ENCODE measurements around the gene ABLIM1. TPM values are rescaled to one million over a fixed set of nuclear protein-coding genes. Genes with fewer than 3 reads are reported as not detected.

The ABLIM1 gene
- total RNA-seq, 2 experiments from 2014 or later = 91.5 to 97.9 TPM

DNA sequence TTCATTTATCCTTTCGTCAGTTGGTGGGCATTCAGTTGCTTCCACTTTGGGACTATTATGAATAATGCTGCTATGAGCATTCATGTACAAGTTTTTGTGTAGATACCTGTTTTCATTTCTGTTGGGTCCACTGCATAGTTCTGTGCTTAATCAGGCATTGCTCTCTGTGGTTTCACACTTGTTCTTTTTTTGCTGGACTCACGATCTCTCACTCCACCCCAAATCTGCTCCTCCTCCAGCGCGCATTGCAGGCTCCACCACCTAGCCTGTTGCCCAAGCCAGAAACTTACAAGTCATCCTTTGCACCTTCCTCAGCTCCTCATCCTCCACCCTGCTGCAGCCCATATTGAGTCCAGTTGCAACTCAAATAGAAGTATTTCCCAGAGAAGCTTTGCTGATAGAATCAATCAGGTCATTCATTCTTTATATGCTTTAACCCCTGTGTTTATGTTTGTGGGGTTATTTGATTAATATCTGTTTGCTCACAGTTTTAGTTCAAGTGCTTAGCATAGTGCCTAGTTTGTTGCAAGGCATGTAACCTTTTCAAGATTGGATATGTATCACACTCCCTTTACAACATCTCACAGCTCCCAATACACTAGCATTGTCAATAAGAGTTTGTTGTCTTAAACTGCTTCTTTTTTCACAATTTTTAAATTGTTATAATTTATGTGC, 237.1 kb downstream of the ABLIM1 start:
- POLR2A ChIA-PET = no interaction called here
- CTCF ChIA-PET = no interaction called here

DNA sequence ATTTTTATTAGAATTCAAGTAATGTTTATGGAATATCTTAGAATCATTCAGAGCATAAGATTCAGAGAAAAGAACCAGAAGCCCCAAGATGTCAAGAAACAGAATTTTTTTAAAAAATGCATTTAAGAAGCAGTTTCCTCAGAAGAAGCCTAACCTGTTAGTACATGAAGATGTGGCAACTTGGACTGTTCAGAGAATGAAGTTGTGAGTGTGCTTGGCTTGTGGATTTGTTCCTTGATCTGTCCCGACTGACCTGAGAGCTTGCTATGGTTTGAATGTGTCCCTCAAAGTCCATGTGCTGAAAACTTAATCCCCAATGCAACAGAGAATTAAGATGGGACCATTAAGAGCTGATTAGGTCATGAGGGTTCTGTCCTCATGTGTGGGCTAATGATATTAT, 240.0 kb downstream of the ABLIM1 start:
- no peak for DNase-seq
- Mint-ChIP-seq H3K36me3 (ENCODE audit: low read depth) (no peaks in the 10 kb centered on the region), H3K27me3 (peaks cover 64% of the 10 kb centered on the region), H3K9me3 (no peaks in the 10 kb centered on the region), H3K4me3 (no peak overlapping the region), H3K27ac (no peak overlapping the region), H3K4me1 (no peaks in the 10 kb centered on the region)
- ChIA-PET CTCF (no interaction called here), POLR2A (no interaction called here)

More for the DNA sequence above, 237.1 kb downstream of the ABLIM1 start:
- Mint-ChIP-seq H3K27ac (no peak overlapping the region), H3K4me3 (no peak overlapping the region), H3K27me3 (peaks cover 51% of the 10 kb centered on the region), H3K9me3 (no peaks in the 10 kb centered on the region), H3K4me1 (no peaks in the 10 kb centered on the region), H3K36me3 (ENCODE audit: low read depth) (no peaks in the 10 kb centered on the region)
- DNase-seq = no peak

DNA sequence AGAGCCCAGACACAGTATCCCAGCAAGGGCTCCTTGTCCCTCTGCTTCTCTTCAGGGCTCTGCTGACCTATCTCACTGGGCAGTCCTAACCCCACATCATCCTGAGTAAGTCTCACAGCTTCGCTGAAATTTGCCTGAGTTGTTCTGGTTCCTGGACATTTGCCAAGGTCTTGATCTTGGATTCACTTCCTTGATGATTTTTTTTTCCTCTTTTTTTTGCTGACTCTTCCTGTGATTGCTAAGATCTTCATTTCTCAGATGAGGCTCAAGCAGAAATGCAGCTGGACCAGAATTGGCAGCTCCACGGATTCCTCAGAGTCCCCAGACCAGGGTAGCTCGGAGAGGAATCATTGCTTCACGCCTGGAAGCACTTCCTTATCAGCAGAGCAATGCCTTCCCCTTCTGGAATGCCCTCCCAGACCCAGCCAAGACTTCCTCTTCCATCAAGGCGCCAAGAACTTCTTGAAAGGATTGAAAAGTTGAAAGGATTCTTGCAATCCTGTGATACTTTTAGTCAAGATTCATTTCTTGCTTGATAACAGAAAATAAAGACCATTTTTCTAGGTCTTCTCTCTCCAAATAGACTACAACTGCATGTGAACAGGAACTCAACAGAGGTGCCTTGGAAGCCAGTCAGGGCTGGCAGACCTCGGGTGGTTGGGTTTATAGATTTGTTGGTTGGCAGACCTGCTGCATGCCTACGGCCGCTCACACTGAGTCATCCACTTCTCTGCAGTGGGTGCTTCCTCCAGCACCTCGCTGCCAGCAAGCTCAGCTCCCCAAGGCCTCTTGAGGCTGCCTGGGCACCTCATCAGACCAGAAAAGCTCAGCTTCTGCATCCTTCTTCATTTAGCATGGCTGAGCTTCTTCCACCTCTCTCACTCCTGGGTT, 244.9 kb downstream of the ABLIM1 start:
- DNase-seq = no peak
- no peaks in the 10 kb centered on the region for H3K9me3 Mint-ChIP-seq
- no peak overlapping the region for H3K4me3 Mint-ChIP-seq
- ChIA-PET CTCF (interaction anchor here (1.2 kb wide), 1 partner anchor 10 kb away, joined by 3 read pairs; no protein-coding TSS in a partner anchor), POLR2A (interaction anchor here (0.7 kb wide), 1 partner anchor 269 kb away, joined by 3 read pairs; no protein-coding TSS in a partner anchor)
- no peaks in the 10 kb centered on the region for H3K4me1 Mint-ChIP-seq
- H3K27ac Mint-ChIP-seq = no peak overlapping the region
- H3K27me3 Mint-ChIP-seq = peaks cover 42% of the 10 kb centered on the region
- H3K36me3 Mint-ChIP-seq (ENCODE audit: low read depth) = no peaks in the 10 kb centered on the region

DNA sequence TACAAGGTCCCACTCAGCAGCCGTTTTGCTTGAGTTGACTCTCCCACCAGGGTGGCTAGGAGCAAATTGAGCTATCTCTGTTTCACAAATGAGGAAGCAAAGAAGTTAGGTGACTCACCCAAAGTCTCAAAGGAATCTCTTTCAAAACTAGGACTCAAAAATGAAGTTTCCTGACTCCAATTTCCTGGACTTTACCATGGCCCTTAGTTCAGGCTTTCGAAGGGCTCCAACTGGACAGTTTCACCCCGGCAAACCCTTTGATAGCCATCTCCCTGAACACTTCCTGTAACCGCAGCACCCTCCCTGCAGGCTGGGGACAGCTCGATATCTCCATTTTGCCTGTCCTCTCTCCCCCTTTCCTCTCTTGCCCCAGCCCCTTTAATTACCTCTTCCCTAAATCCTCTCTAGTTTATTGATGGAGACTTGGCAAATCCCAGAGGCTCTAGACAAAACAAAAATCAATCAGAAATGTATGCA, 249.1 kb downstream of the ABLIM1 start:
- POLR2A ChIA-PET = no interaction called here
- H3K27me3 Mint-ChIP-seq = peaks cover 48% of the 10 kb centered on the region
- peaks cover 3% of the 10 kb centered on the region for H3K4me1 Mint-ChIP-seq
- no peak overlapping the region for H3K4me3 Mint-ChIP-seq
- no peak overlapping the region for H3K27ac Mint-ChIP-seq
- H3K36me3 Mint-ChIP-seq (ENCODE audit: low read depth) = no peaks in the 10 kb centered on the region
- CTCF ChIA-PET = no interaction called here
- no peaks in the 10 kb centered on the region for H3K9me3 Mint-ChIP-seq
- DNase-seq = no peak

DNA sequence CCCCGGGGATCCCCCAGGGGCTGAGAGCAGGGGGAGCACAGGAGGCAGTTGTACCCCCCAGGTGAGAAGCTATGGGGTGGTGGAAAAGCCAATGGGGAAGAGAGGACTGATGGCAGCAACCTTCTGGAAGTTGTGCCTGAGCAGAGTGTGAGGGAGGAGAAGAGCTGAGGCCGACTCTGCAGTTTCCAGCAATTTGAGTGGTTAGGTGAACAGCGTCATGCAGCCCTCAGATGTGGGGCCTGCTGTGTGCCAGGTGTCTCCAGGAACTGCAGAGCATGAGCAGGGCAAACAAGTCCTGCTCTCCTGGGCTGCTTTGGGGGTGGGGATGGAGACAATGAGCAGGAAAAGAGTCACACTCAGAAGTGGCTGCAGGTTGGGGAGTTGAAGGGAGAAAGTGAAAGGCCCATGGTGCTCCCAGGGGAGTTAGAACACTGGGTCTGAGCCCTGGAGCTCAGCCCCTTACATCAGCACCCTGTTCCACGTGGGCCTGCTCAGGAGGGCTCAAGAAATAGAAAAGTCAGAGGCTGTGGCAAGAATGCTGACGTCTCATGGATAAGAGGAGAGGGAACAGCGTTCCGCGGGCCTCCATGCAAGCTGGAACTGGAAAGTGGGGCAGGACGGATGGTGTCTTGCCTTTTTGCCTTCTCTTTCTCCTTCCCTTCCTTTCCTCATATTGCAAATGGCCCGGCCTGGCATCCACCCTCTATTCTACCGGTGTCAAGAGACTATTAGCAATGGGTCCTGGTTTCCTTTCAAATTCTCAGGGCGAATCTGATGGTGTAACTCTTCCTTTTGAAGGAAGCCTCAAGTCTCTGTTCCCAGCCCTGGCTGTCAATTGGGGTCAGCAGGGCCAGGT, 249.7 kb downstream of the ABLIM1 start:
- Mint-ChIP-seq H3K27me3 (peaks cover 44% of the 10 kb centered on the region), H3K36me3 (ENCODE audit: low read depth) (no peaks in the 10 kb centered on the region), H3K4me3 (no peak overlapping the region), H3K4me1 (peaks cover 4% of the 10 kb centered on the region), H3K27ac (no peak overlapping the region), H3K9me3 (no peaks in the 10 kb centered on the region)
- ChIA-PET CTCF (interaction anchor here (1.2 kb wide), 1 partner anchor 104 kb away, joined by 4 read pairs; no protein-coding TSS in a partner anchor), POLR2A (no interaction called here)
- no peak for DNase-seq

DNA sequence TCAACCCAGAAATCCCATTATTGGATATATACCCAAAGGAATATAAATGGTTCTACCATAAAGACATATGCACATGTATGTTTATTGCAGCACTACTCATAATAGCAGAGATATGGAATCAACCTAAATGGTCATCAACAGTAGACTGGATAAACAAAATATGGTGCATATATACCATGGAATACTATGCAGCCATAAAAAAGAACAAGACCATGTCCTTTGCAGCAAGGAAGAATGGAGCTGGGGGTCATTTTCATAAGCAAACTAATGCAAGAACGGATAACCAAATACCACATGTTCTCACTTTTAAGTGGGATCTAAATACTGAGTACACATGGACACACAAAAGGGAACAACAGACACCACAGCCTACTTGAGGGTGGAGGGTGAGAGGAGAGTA, 251.6 kb downstream of the ABLIM1 start:
- no peaks in the 10 kb centered on the region for H3K9me3 Mint-ChIP-seq
- no peak overlapping the region for H3K27ac Mint-ChIP-seq
- ChIA-PET CTCF (no interaction called here), POLR2A (no interaction called here)
- DNase-seq = no peak
- peaks cover 54% of the 10 kb centered on the region for H3K27me3 Mint-ChIP-seq
- peaks cover 7% of the 10 kb centered on the region for H3K4me1 Mint-ChIP-seq
- H3K4me3 Mint-ChIP-seq = no peak overlapping the region
- H3K36me3 Mint-ChIP-seq (ENCODE audit: low read depth) = no peaks in the 10 kb centered on the region

DNA sequence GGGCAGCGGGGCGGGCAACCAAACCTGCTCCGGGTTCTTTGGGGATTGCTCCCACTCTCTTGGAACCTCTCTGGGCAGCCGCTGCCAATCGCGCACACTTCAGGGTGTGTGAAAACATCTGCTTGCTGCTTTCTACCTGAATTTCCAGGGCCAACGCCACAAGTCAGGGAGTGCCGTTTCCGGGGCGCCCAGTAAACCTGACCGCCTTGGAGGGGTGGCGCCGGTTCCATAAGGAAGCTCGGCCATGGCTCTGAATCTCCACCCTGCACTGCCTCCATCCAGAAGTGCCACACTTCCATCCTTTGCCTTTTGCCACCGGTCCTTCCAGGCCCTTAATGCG, 253.1 kb downstream of the ABLIM1 start:
- H3K27ac Mint-ChIP-seq = no peak overlapping the region
- H3K9me3 Mint-ChIP-seq = no peaks in the 10 kb centered on the region
- peaks cover 7% of the 10 kb centered on the region for H3K4me1 Mint-ChIP-seq
- CTCF ChIA-PET = no interaction called here
- no peak overlapping the region for H3K4me3 Mint-ChIP-seq
- H3K27me3 Mint-ChIP-seq = peaks cover 66% of the 10 kb centered on the region
- POLR2A ChIA-PET = no interaction called here
- DNase-seq = no peak
- H3K36me3 Mint-ChIP-seq (ENCODE audit: low read depth) = no peaks in the 10 kb centered on the region

DNA sequence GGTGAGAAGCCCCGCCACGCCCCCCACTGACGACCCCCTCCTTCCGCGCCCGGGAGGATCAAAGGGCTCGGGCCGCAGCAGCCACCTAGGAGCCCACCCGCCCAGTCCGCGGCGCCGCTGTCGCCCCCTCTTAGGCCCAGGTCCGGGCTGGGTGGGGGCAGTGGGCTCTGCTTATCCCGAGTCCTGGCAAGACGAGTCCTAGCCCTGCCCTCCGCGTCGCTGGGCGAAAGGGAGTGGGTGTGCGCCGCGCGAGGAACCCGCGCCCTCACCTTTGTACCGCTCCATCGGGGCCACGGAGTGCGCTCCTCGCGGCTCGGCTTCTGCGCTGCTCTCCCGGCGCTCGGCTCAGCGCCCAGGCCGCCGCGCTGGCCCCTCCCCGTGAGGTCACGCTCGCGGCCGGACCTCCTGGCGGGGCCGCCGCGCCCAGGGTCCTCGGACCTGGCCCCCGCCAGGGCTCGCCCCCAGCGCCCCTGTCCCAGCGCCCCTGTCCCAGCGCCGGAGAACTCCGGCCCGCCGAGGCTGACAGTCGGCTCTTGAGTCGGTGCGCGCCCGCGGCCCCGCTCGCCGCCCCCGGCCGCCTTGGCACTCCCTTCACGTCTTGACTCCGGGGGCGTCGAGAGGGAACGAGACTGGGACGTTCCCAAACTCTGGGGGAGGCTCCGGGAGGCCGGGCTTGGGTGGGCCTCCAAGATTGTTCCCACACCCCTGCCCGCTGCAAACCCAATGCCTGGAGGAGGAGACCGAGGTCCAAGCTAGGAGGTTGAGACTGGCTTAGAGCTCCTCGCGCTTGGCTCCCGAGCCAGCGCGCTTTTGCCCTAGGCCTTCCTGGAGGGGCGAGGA, 253.7 kb downstream of the ABLIM1 start, which contains the start of gene AFAP1L2:
Gene AFAP1L2, minus strand, starts transcription at position 332 of the 840 bp plus-strand sequence. Its CDS starts 47 bp downstream, at position 285.
- Mint-ChIP-seq H3K4me3 (no peak within 1 kb of the TSS), H3K27me3 (peaks cover 69% of the 10 kb centered on the region), H3K4me1 (peaks cover 7% of the 10 kb centered on the region), H3K27ac (no peak within 1 kb of the TSS), H3K9me3 (no peaks in the 10 kb centered on the region), H3K36me3 (ENCODE audit: low read depth) (no peaks in the 10 kb centered on the region)
- ChIA-PET CTCF (interaction anchor here (1.3 kb wide), 1 partner anchor 101 kb away, joined by 9 read pairs; no protein-coding TSS in a partner anchor), POLR2A (no interaction called here)
- no peak for DNase-seq

DNA sequence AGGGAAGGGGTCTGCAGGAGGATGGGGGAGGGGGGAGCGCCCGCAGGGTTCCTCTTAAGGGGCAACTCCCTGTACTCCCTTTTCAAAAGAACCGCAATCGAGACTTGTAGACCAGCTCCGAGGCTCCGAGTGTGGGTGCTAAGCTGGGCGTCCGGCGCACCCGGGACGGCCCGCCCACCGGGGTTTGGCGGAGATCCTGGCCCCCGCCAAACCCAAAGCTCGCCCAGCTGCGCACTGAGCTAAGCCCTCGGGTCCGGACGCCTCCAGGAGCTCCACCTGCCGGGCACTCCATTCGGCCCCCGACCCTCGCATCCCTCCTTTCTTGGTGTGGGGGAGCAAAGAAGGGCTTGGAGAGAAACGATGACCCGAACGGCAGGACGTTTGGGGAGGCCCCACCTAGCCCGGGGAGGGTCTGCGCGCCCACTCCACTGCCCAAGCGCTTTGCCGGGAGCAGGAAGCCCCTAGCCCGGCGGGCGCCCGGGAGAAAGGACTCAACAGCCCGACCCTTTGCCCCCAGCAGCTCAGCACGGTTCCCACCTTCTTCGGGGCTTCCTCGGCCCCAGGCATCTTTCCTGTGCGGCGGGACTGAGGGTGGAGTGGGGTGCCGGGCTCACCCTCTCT, 254.4 kb downstream of the ABLIM1 start:
- DNase-seq = no peak
- ChIA-PET POLR2A (no interaction called here), CTCF (interaction anchor here (1.3 kb wide), 2 partner anchors 9 to 100 kb away, joined by 3 to 9 read pairs; no protein-coding TSS in a partner anchor)
- Mint-ChIP-seq H3K4me3 (no peak overlapping the region), H3K36me3 (ENCODE audit: low read depth) (no peaks in the 10 kb centered on the region), H3K9me3 (no peaks in the 10 kb centered on the region), H3K4me1 (peaks cover 7% of the 10 kb centered on the region), H3K27me3 (peaks cover 75% of the 10 kb centered on the region), H3K27ac (no peak overlapping the region)

DNA sequence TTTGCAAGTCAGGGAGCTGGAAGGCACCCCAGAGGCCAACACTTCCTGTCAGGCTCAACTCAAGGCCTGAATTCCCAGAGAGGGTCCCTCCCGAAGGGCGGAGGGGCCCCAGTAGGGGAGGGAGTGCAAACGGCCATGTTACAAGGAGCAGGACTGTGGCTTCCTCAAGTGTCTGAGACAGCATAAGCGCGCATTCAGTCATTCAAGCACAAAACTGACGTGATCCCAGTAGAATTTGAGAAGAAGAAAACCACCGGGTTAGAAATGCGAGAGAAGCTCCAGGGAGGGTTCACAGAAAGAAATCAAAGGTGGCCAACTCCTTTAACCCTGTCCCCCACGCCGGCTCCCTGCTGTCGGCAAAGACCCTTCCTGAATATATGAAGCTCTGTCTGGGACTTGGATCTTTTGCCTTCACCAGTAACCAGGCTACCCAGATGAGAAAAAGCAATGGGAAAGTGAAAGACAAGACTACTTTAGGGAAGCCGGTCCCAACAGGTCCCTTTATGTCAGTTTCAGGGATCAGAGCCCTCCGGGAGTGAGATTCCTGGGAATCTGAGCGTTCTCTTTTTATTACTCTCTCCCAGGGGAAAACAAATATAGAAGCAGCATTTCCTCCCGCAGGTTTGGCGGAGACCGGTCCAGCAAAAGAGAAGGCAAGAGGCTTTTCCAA, 255.1 kb downstream of the ABLIM1 start:
- H3K4me3 Mint-ChIP-seq = no peak overlapping the region
- H3K4me1 Mint-ChIP-seq = peaks cover 7% of the 10 kb centered on the region
- DNase-seq = no peak
- no peak overlapping the region for H3K27ac Mint-ChIP-seq
- POLR2A ChIA-PET = no interaction called here
- H3K36me3 Mint-ChIP-seq (ENCODE audit: low read depth) = no peaks in the 10 kb centered on the region
- H3K9me3 Mint-ChIP-seq = no peaks in the 10 kb centered on the region
- CTCF ChIA-PET = interaction anchor here (1.3 kb wide), 2 partner anchors 10 to 99 kb away, joined by 3 to 9 read pairs; no protein-coding TSS in a partner anchor
- peaks cover 77% of the 10 kb centered on the region for H3K27me3 Mint-ChIP-seq

DNA sequence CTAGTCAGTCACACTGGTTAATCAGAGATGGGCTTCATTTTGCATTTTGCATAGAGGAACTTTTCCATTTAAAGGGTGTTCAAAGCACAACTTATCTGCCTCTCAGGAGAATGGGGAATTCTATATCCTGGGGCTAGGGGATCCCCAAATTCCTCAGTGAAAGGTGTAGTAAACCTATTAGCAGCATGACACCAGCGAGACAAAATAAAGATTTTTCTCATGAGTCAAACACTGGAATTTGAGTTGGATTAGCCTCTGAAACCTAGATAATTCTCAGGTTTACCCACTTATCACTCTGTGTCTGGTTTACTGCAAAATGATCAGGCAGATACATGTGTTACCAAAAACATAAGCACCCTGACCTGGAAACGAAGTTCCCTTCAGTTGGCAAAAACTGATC, 255.8 kb downstream of the ABLIM1 start:
- ChIA-PET CTCF (interaction anchor here (1.3 kb wide), 1 partner anchor 11 kb away, joined by 3 read pairs; no protein-coding TSS in a partner anchor), POLR2A (no interaction called here)
- no peaks in the 10 kb centered on the region for H3K9me3 Mint-ChIP-seq
- peaks cover 7% of the 10 kb centered on the region for H3K4me1 Mint-ChIP-seq
- no peak overlapping the region for H3K27ac Mint-ChIP-seq
- H3K36me3 Mint-ChIP-seq (ENCODE audit: low read depth) = no peaks in the 10 kb centered on the region
- H3K4me3 Mint-ChIP-seq = no peak overlapping the region
- DNase-seq = no peak
- H3K27me3 Mint-ChIP-seq = peaks cover 74% of the 10 kb centered on the region
